GM12891 (cell line): ENCODE data around the gene FLT3LG.

ENCODE experiments used
- POLR2AphosphoS5 ChIP-seq: IDR thresholded peaks from 2 replicates; pipeline ENCODE4 v1.6.1; 2011; ENCODE audit warnings: low read depth, low read length, control low read depth
- POU2F2 ChIP-seq: IDR thresholded peaks from 2 replicates; pipeline ENCODE4 v1.6.1; 2011; ENCODE audit warnings: low read depth, mild to moderate bottlenecking, control low read depth, low read length, moderate library complexity
- TAF1 ChIP-seq: IDR thresholded peaks from 2 replicates; pipeline ENCODE4 v1.6.1; 2011; ENCODE audit warnings: low read depth, low read length, control low read depth

DNA sequence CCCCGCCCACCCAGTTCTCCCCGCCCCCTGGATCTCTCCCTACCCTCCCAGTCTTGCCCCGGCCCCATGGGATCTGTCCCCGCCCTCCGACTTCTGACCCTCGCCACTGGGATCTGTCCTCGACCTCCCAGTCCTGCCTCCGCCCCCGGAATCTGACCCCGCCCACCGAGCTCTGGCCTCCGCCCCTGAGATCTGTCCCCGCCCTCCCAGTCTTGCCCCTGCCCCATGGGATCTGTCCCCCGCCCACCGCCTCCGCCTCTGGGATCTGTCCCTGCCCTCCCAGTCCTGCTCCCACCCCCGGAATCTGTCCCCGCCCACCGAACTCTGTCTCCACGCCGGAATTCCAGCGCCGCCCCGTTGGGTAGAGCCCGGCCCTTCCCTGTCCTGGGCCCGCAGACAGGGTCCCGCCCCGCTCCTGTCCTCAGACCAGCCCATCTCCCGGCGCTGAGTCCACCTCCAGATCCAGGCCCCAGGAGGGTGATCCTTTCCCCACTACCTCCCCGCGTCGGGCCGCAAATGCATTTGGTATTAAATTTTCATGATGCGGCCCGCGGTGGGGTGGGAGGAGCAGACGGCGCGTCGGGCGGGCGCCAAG lies 31.1 kb upstream of the FLT3LG start:
- no peak for TF ChIP-seq TAF1
- no peak for TF ChIP-seq POLR2AphosphoS5
- TF ChIP-seq POU2F2 = no peak
